Measurements from ENCODE around the gene TTLL8. TPM values are rescaled to one million over a fixed set of nuclear protein-coding genes. Genes with fewer than 3 reads are reported as not detected.

Gene TTLL8
- total RNA-seq, 1 donor from 2014 or later = not detected

DNA sequence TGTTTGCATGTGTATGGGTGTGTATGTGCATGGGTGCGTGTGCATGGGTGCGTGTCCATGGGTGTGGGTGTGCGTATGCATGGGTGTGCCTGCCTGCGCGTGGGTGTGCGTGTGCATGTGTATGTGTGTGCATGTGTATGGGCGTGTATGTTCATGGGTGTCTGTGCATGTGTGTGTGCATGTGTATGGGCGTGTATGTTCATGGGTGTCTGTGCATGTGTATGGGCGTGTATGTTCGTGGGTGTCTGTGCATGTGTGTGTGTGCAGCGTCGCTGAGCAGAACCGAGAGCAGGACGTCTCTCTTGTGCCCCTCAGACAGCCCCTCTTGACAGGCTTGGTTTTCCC lies 59.4 kb downstream of the TTLL8 start:
- DNase-seq (ENCODE audit: low read depth) = no peak
- Histone ChIP-seq H3K4me3 (ENCODE audit: low read depth, low read length) (no peak overlapping the region), H3K36me3 (ENCODE audit: control insufficient read depth, insufficient read depth, low read length) (no peaks in the 10 kb centered on the region), H3K27me3 (ENCODE audit: control insufficient read depth, insufficient read depth, low read length) (peaks cover 22% of the 10 kb centered on the region)
- TF ChIP-seq, protein P1, sequence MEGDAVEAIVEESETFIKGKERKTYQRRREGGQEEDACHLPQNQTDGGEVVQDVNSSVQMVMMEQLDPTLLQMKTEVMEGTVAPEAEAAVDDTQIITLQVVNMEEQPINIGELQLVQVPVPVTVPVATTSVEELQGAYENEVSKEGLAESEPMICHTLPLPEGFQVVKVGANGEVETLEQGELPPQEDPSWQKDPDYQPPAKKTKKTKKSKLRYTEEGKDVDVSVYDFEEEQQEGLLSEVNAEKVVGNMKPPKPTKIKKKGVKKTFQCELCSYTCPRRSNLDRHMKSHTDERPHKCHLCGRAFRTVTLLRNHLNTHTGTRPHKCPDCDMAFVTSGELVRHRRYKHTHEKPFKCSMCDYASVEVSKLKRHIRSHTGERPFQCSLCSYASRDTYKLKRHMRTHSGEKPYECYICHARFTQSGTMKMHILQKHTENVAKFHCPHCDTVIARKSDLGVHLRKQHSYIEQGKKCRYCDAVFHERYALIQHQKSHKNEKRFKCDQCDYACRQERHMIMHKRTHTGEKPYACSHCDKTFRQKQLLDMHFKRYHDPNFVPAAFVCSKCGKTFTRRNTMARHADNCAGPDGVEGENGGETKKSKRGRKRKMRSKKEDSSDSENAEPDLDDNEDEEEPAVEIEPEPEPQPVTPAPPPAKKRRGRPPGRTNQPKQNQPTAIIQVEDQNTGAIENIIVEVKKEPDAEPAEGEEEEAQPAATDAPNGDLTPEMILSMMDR (IDR thresholded peaks at IDR 0.05; ENCODE audit: insufficient read depth, low read length, poor library complexity, severe bottlenecking) = no peak

DNA sequence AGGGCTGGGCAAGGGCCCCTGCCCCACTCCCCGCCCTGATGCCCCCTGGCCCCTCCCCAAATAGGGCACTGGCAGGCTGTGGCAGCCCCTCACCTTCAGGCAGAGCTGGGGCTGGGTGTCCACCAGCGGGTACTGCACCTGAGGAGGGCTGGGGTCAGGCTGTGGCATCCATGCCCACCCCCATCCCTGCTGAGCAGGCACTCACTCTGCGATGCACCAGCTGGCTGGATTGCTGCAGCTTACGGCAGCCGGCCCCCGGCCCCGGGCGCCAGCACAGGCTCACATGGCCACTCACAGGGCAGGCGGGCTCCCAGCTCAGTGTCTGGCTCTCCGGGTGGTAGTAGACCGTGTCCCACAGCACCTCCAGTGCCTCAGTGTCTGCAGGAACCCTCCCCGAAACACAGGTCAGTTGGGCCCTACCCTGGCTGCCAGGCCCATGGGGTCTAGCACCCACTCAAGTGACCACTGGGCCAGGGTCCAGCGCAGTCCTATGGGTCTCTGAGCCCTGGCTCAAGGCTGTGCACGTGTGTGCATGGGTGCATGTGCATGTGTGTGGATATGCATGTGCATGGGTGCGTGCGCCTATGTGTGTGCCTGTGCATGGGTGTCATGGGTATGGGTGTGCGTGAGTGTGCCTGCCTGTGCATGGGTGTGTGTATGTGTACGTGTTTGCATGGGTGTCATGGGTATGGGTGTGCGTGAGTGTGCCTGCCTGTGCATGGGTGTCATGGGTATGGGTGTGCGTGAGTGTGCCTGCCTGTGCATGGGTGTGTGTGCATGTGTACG lies 60.0 kb downstream of the TTLL8 start:
- TF ChIP-seq, protein P1 (IDR thresholded peaks at IDR 0.05; ENCODE audit: insufficient read depth, low read length, poor library complexity, severe bottlenecking) = no peak
- no peaks in the 10 kb centered on the region for H3K36me3 ChIP-seq (ENCODE audit: control insufficient read depth, insufficient read depth, low read length)
- H3K27me3 ChIP-seq (ENCODE audit: control insufficient read depth, insufficient read depth, low read length) = peaks cover 22% of the 10 kb centered on the region
- DNase-seq (ENCODE audit: low read depth) = no peak
- no peak overlapping the region for H3K4me3 ChIP-seq (ENCODE audit: low read depth, low read length)

DNA sequence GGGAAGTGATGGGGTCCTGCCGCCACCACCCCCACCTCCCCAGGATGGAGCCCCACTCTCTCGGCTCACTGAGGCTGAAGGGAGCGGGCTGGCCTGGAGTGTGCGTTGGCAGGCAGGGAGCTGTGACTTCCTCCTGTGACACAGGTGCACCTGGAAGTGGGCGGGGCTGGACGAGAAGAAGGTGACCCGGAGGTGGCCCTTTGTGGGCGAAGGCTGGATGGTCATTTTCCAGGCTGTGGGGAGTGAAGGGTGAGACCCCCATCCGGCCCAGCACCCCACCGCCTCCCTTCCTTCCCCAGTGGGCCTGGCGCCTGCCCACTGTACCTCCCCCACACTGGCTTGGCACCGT lies 60.9 kb downstream of the TTLL8 start:
- H3K36me3 ChIP-seq (ENCODE audit: control insufficient read depth, insufficient read depth, low read length) = no peaks in the 10 kb centered on the region
- H3K27me3 ChIP-seq (ENCODE audit: control insufficient read depth, insufficient read depth, low read length) = peaks cover 22% of the 10 kb centered on the region
- no peak overlapping the region for H3K4me3 ChIP-seq (ENCODE audit: low read depth, low read length)
- TF ChIP-seq, protein P1 (IDR thresholded peaks at IDR 0.05; ENCODE audit: insufficient read depth, low read length, poor library complexity, severe bottlenecking) = no peak
- DNase-seq (ENCODE audit: low read depth) = no peak

DNA sequence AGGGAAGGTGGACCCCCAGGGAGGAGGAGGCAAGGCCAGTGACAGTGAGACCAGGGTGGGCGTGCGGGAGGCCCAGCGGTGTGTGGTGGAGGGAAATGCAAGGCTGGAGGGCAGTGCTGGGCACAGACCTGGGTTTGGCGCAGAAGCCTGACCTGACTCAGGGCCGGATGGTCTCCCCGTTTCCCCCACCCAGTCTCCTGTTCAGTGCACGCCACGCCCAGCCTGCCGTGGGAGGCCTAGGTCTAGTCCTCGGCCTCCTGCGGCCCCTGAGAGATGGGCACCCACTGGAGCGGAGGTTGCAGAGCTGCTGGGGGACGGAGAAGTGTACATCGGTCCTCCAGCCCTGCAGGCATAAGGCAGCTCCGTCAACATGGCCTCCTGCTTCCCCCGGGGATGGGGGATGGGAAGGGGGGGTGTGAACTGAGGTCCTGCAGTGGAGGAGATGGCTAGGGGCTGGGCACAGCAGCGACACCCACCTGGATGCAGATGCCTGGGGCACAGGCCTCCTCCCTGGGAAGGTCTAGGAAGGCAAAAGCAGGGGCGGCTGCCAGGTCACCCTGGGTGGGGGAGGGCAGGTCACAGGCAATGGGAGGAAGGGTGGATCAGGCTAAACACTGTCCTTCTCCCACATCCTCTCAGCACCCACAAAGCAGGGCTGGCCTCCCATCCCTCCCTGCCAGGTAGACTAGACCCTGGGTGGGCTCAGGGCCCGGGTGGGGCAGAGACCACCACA lies 61.4 kb downstream of the TTLL8 start:
- Histone ChIP-seq H3K27me3 (ENCODE audit: control insufficient read depth, insufficient read depth, low read length) (peaks cover 21% of the 10 kb centered on the region), H3K4me3 (ENCODE audit: low read depth, low read length) (no peak overlapping the region), H3K36me3 (ENCODE audit: control insufficient read depth, insufficient read depth, low read length) (no peaks in the 10 kb centered on the region)
- DNase-seq (ENCODE audit: low read depth) = no peak
- TF ChIP-seq, protein P1 (IDR thresholded peaks at IDR 0.05; ENCODE audit: insufficient read depth, low read length, poor library complexity, severe bottlenecking) = no peak

DNA sequence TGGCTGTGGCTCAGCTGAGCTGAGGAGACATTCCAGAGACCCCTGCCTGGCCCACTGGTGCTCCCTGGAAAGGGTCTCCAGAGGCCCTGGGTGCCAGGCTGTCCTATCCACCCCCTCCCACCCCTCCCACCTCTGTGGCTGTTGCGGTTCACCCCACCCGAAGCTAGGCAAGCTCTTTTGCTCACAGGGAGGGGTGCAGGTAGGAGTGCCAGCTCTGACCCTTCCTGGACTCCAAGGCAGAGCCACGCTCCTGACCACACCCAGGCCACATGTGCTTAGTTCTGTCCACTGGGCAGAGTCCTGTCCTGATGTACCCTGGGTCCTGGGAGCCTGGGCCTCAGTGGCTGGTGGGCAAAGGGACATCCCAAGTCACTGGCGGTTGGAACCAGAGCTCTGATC lies 62.0 kb downstream of the TTLL8 start:
- no peak for DNase-seq (ENCODE audit: low read depth)
- TF ChIP-seq, protein P1 (IDR thresholded peaks at IDR 0.05; ENCODE audit: insufficient read depth, low read length, poor library complexity, severe bottlenecking) = no peak

More for the DNA sequence above, 62.0 kb downstream of the TTLL8 start:
- no peak overlapping the region for H3K4me3 ChIP-seq (ENCODE audit: low read depth, low read length)
- peaks cover 17% of the 10 kb centered on the region for H3K27me3 ChIP-seq (ENCODE audit: control insufficient read depth, insufficient read depth, low read length)
- H3K36me3 ChIP-seq (ENCODE audit: control insufficient read depth, insufficient read depth, low read length) = no peaks in the 10 kb centered on the region
